K562 treated with DMSO at 1 percent for 4 hours (cell line): ENCODE data around the gene SRPK2. TPM values are rescaled to one million over a fixed set of nuclear protein-coding genes. Genes with fewer than 3 reads are reported as not detected.

ENCODE experiments used
- total RNA-seq: library from RNA; unstranded; fragments of 300-600 nt; gene quantifications from 2 replicates; pipeline ENCODE4 v1.2.3, GENCODE V29; 2022; ENCODE audit not compliant: insufficient read depth

The SRPK2 gene
- 27.5 and 44.5 TPM in 2 replicates for total RNA-seq

DNA sequence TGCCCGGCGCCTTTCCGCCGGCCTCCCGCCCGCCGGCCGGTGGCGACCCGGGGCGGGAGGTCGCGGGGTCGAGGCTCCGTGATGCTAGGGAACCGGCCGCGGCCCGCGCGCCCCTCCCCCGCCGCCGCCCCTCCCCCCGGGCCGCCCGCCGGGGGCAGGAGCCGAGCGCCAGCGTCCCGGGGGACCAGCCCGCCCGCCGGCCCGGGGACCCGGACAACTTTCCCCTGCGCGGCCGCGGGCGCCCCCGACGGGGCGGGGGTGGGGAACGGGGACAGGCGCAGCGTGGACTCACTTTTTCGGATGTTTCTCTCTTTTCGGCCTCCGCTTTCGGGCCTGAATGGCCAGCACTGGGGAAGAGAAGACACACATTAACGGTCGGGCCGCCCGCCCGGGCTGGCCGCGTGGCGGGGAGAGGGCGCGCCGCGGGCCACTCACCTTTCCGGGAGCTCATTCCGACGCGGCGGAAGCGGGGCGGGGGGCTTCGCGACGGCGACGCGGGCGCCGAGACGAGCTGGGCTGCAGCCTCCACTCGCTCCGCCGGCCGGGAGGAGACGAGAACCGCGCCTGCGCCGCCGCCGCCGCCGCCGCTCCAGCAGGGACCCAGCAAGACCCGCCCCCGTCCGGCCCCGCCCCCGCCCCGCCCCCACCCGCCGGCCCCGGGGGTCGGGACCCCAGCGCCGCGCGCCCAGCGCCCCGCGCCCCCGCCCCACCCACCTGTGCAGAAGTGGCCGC, at the start of gene SRPK2:
Gene SRPK2, minus strand, starts transcription at position 566 of the 732 bp plus-strand sequence.

Other genes with a start within 250 kb of the SRPK2 start
- 9.7 and 15.7 TPM in 2 replicates for gene PUS7, start 133.3 kb upstream of the SRPK2 start, total RNA-seq
- gene RINT1, start 143.3 kb upstream of the SRPK2 start, total RNA-seq: 26.9 and 31.4 TPM in 2 replicates
- 2.0 and 8.3 TPM in 2 replicates for gene EFCAB10, start 192.6 kb upstream of the SRPK2 start, total RNA-seq